HG03342 (cell line): ENCODE results near the gene TMEFF2.
"Not testable (repeated sequence)": the region's sequence is repeated elsewhere in the genome, so short reads cannot be mapped to it uniquely, and the experiment has no call there.

Source experiments
- ATAC-seq: cut with Tn5 transposase; IDR thresholded peaks from one replicate; pipeline ENCODE4 v1.9.1; 2021; ENCODE audit warnings: mild to moderate bottlenecking, moderate library complexity; ENCODE audit not compliant: unreplicated experiment

Gene TMEFF2

GRCh38 chr2:191941376-191941929, 253.3 kb downstream of the TMEFF2 start:
- no peak for ATAC-seq

GRCh38 chr2:191938779-191939178, 256.0 kb downstream of the TMEFF2 start:
- no peak for ATAC-seq

GRCh38 chr2:191936882-191937405, 257.8 kb downstream of the TMEFF2 start:
- ATAC-seq, result no peak

- no peak for ATAC-seq
Measured at GRCh38 chr2:191935247-191935646, 259.5 kb downstream of the TMEFF2 start.

- peak; percentile 90 for ATAC-seq
Measured at GRCh38 chr2:191933307-191934105, 261.2 kb downstream of the TMEFF2 start.

GRCh38 chr2:191932286-191932685, 262.4 kb downstream of the TMEFF2 start:
- ATAC-seq, result no peak

- peak; percentile 34 for ATAC-seq
Measured at GRCh38 chr2:191931329-191931728, 263.4 kb downstream of the TMEFF2 start.

- no peak for ATAC-seq
Measured at GRCh38 chr2:191930205-191930604, 264.5 kb downstream of the TMEFF2 start.

GRCh38 chr2:191929288-191929687, 265.4 kb downstream of the TMEFF2 start:
- ATAC-seq, result no peak

- ATAC-seq, result no peak
Measured at GRCh38 chr2:191927991-191928390, 266.7 kb downstream of the TMEFF2 start.

- ATAC-seq, result no peak
Measured at GRCh38 chr2:191927319-191927867, 267.3 kb downstream of the TMEFF2 start.

GRCh38 chr2:191926671-191927070, 268.1 kb downstream of the TMEFF2 start:
- no peak for ATAC-seq

- ATAC-seq, result no peak
Measured at GRCh38 chr2:191923652-191923997, 271.1 kb downstream of the TMEFF2 start.

- ATAC-seq, result peak; percentile 98
Measured at GRCh38 chr2:191922736-191923651, 271.7 kb downstream of the TMEFF2 start.

- not testable (repeated sequence) for ATAC-seq
Measured at GRCh38 chr2:191921650-191922049, 273.1 kb downstream of the TMEFF2 start.

GRCh38 chr2:191920502-191920901, 274.2 kb downstream of the TMEFF2 start:
- no peak for ATAC-seq

GRCh38 chr2:191917967-191918651, 276.6 kb downstream of the TMEFF2 start:
- ATAC-seq, result no peak

GRCh38 chr2:191917430-191917881, 277.3 kb downstream of the TMEFF2 start:
- no peak for ATAC-seq

- no peak for ATAC-seq
Measured at GRCh38 chr2:191916826-191917225, 277.9 kb downstream of the TMEFF2 start.

- no peak for ATAC-seq
Measured at GRCh38 chr2:191915750-191916149, 279.0 kb downstream of the TMEFF2 start.
